AG09319 (cell line): ENCODE measurements around the gene LRRC53.
A peak's percentile ranks its signal among the peaks of the same experiment; 100 is the strongest.

Source experiments
- DNase-seq: peaks from one replicate; pipeline ENCODE4 v3.0.0-alpha.2; 2010; ENCODE audit warnings: low read depth; ENCODE audit errors: extremely low read depth
- TF ChIP-seq, protein P1 (sequence below): IDR thresholded peaks from 2 replicates; pipeline ENCODE4 v1.5.1; 2011; ENCODE audit warnings: low read depth, mild to moderate bottlenecking, inconsistent platforms, low read length, moderate library complexity

The LRRC53 gene, protein sequence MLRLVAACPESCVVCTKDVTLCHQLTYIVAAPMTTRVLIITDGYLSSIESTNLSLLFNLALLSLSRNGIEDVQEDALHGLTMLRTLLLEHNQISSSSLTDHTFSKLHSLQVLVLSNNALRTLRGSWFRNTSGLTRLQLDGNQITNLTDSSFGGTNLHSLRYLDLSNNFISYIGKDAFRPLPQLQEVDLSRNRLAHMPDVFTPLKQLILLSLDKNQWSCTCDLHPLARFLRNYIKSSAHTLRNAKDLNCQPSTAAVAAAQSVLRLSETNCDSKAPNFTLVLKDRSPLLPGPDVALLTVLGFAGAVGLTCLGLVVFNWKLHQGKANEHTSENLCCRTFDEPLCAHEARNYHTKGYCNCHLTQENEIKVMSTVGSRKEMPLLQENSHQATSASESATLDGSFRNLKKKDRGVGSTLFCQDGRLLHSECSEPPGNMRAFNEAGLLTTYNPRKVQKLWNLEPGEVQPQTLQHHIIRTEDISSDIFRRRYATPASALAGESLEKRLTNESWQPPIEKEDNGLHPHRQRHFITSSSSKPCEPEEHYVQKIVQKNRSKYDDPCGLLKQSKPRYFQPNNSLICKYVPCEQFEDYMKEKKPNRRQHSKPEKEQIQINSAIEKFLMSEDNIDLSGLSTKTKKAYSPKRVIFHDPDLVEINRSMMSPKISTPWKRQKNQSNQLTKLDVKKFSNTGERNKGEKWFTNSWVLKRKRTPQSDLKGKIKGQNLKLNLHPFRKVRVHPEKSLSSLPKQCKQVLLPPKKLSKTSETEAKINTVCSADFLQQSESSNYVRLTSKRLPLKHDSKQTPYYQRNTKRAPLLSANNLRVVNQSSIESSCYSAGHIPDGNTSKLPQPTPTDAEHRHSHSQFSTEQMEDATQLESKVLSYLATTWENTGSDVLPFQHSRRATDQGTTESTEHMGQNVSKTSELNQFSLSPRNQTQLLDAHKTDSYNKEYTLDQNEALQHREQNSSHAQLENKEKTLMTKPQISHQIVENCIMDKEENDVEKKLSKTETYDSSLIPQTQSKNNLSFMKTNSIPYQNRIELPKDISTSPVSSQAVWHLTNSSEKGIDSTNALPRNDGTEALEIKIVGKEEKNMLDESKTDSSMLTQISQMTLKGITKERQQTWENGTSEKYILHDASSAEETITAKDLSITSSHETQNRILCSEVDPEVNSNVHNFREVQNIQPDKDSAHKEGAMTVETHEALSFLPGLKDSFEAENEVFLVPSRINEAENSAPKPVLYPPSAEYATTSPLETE

DNA sequence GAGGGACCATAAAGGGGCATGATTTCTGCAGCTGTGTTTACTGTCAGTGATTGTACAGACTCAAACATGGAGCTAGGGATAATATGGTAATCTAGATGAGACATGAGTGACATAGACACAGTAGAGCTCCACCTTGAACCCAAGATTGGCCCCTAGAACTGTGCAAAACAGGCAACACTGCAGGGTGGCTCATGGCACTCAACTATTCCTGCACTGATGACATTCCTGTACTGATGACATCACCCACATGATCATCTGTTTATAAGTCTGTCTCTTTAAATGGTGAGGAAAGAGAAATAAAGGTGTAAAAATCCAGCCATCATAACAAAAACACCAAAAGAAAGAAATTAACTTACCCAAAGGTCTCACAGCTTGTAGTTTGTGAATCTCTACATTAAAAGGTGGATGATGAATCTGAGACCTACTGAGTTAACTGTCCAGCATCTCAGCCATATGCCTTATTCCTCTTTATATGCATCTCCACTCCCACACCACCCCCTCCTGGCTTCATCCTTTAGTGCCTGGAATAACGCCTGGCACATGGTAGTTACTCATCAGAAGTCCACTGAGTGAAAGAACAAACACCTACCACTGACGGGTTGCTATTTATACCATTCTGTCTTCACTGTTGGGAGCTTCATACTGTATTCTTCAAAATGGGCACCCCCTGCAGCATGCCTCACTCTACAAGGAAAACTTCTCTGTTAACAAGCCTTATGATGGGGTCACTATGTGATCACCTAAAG lies at the start of gene LRRC53:
TSS of gene LRRC53 (minus strand) at position 442 of the 746 bp plus-strand sequence. CDS start 29,262 bp downstream, outside the sequence.
- no peak for DNase-seq
- TF ChIP-seq, protein P1, sequence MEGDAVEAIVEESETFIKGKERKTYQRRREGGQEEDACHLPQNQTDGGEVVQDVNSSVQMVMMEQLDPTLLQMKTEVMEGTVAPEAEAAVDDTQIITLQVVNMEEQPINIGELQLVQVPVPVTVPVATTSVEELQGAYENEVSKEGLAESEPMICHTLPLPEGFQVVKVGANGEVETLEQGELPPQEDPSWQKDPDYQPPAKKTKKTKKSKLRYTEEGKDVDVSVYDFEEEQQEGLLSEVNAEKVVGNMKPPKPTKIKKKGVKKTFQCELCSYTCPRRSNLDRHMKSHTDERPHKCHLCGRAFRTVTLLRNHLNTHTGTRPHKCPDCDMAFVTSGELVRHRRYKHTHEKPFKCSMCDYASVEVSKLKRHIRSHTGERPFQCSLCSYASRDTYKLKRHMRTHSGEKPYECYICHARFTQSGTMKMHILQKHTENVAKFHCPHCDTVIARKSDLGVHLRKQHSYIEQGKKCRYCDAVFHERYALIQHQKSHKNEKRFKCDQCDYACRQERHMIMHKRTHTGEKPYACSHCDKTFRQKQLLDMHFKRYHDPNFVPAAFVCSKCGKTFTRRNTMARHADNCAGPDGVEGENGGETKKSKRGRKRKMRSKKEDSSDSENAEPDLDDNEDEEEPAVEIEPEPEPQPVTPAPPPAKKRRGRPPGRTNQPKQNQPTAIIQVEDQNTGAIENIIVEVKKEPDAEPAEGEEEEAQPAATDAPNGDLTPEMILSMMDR, result no peak

DNA sequence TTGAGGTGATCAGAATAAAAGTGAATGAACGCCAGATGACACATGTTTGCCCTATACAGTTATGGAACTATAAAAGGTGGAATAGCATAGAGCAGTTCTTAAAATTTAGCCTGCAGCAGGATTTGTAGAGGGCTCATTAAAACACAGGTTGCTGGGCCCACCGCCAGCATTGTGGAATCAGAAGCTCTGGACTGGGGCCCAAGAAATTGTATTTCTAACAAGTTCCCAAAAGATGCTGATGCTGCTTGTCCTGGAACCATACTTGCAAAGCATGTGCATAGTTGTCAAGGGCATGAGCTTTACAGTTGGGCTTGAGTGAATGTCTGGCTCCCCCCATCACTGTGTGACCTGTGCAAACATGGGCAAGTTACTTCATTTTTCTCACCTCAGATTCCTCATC lies 37.5 kb upstream of the LRRC53 start:
- TF ChIP-seq, protein P1, result no peak
- no peak for DNase-seq

DNA sequence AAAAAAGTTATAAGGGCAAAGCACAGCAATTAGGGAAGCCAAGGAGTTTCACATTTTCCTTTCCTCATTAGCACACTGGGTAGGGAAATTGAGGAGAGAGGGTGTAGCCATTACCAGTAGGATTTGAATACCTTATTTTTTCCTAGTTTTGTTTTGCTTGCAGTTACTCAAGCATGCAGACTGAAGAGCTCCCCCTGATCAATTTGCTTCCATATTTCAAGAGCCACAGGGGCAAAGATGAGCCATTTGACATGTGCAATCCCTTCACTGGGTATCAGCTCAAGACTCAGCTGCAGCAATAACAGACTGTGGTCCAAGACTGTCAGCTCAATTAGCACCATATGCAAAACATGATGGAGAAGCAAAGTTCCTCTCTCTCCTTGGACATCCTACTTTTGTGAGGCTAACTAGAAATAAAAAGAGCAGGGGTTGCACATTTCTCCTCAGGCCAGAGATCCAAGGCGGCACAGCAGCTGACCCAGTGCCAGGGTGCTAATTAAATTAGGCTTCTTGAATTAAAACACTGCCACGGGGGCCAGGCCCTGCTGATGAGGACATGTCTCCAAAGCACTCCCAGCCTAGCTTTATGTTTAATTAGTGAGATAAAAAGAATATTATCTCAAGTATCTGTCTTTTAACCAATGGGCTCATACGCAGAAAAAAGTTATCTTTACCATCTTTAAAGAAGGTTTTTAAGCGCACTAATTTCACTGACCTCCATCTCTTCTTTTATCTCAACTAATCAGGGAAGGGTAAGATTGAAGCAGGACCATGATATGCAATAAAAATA lies 36.7 kb upstream of the LRRC53 start:
- DNase-seq, result no peak
- TF ChIP-seq, protein P1, result no peak

DNA sequence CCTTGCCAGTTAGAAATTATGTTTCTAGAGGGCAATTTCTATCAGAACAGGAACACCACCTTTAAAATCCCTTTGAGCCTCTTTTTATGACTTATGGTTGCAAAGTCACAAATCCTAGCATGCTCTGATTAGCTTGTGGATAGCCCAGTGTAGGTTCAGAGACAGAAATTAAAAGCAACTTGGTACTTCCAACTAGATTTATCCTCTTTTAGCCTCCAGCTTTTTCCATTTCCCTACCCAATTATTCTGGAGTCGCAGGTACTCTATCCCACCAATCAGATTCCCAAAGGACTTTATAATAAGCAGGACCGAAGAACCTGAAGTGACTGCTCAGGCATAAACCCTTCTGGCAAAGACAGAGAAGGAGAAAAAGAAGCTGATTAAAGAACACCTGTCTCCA lies 33.4 kb upstream of the LRRC53 start:
- TF ChIP-seq, protein P1, result no peak
- no peak for DNase-seq

DNA sequence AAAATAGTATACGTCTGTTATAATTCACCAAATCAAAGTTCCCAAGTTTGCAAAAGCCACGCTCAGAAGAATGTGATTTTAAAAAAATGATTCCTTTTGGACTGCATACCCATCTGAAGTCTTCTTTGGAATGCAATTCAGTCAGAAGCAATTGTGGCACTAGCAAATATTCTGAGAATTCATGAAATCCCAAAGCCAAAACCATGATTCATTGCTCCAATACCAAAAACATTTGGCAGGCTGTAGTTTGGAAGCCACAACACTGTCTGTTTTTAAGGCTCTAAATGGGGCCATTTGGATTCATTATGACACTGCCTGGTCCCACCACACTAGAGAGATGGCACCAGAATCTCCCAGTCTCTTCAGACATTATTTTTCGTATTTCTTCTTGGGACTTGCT lies 21.8 kb upstream of the LRRC53 start:
- DNase-seq, result peak; percentile 2
- TF ChIP-seq, protein P1, result no peak

DNA sequence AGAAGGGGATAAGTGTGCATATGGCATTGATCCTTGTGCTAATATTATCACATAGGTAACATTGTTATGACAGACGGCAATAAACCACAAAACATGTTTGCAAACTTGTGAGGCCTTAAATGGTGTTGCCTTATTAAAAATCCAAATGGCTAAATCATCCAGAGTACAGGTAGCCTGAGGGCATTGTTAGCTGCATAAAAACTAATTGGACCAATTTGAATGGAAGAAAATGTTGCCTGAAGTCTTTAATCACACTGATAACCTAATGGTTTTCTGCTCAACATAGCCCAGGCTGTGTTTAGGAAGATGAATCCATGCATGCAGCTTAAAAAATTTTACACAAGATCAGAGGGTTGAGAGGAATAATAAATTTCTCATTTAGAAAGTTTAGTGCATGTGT lies 19.4 kb upstream of the LRRC53 start:
- TF ChIP-seq, protein P1, result no peak
- no peak for DNase-seq
